BJ (cell line): Measurements from ENCODE around the gene ARHGAP23. TPM values are rescaled to one million over a fixed set of nuclear protein-coding genes. Genes with fewer than 3 reads are reported as not detected.

Experiments
- CTCF ChIA-PET: fragments of 350-600 bp; formaldehyde crosslinking; extraction: SDS; loops from one replicate; lab custom pipeline; 2021; ENCODE audit warnings: antibody characterized with exemption, inconsistent platforms; lab: Yijun Ruan, JAX
- POLR2A ChIA-PET: fragments of 300-600 bp; sonication (Branson Sonifier 250); formaldehyde crosslinking; extraction: SDS; loops from one replicate; lab custom pipeline; 2021; ENCODE audit warnings: antibody characterized with exemption; lab: Charles Lee
- DNase-seq: peaks from one replicate; pipeline ENCODE4 v3.0.0-alpha.2; 2011; ENCODE audit warnings: low read depth
- H3K27me3 ChIP-seq: 2 replicates; pipeline ENCODE4 v1.6.0; 2011; ENCODE audit warnings: low read length; ENCODE audit not compliant: control insufficient read depth, insufficient read depth
- H3K36me3 ChIP-seq: 2 replicates; pipeline ENCODE4 v1.5.1; 2011; ENCODE audit warnings: low read length; ENCODE audit not compliant: control insufficient read depth, insufficient read depth
- H3K4me3 ChIP-seq: 2 replicates; pipeline ENCODE4 v1.5.1; 2011; ENCODE audit warnings: low read depth, mild to moderate bottlenecking, control low read depth, low read length
- polyA plus RNA-seq: library from polyadenylated mRNA; depleted of rRNA; stranded (reverse); fragments of >200 nt; gene quantifications from 2 replicates; pipeline ENCODE4 v1.2.3, GENCODE V29; 2011
- TF ChIP-seq, protein P1 (sequence below): IDR thresholded peaks from 2 replicates; pipeline ENCODE4 v1.5.1; 2011; ENCODE audit warnings: low read depth, mild to moderate bottlenecking, control low read depth, inconsistent platforms, low read length, moderate library complexity; ENCODE audit not compliant: insufficient read depth

Gene ARHGAP23
- polyA plus RNA-seq, 1 experiment = 17.2 TPM

DNA sequence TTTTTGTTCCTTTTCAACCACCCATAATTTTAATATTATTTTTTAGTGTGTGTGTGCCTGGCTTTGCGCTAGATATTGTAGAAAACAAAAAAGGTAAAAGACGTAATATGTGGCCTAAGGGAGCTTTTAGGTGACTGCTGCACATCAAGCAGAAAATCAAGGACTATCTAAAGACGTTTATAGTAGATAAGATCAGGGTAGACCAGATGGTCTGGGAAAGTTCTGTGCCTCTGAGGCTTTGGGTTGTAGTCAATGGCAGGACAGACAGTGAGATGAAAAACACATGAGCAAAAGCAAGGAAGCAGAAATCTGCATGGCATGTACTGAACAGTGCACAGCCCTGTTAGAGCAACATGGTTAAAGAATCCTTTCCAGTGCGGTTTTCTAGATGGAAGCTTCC is 26.8 kb upstream of the ARHGAP23 start:
- no peaks in the 10 kb centered on the region for H3K27me3 ChIP-seq
- no peak for DNase-seq
- TF ChIP-seq, protein P1, sequence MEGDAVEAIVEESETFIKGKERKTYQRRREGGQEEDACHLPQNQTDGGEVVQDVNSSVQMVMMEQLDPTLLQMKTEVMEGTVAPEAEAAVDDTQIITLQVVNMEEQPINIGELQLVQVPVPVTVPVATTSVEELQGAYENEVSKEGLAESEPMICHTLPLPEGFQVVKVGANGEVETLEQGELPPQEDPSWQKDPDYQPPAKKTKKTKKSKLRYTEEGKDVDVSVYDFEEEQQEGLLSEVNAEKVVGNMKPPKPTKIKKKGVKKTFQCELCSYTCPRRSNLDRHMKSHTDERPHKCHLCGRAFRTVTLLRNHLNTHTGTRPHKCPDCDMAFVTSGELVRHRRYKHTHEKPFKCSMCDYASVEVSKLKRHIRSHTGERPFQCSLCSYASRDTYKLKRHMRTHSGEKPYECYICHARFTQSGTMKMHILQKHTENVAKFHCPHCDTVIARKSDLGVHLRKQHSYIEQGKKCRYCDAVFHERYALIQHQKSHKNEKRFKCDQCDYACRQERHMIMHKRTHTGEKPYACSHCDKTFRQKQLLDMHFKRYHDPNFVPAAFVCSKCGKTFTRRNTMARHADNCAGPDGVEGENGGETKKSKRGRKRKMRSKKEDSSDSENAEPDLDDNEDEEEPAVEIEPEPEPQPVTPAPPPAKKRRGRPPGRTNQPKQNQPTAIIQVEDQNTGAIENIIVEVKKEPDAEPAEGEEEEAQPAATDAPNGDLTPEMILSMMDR = no peak
- ChIA-PET CTCF (interaction anchor here (0.6 to 3.8 kb wide), 6 partner anchors 9 to 79 kb away, joined by 3 to 14 read pairs (median 3); no protein-coding TSS in a partner anchor), POLR2A (no interaction called here)
- H3K36me3 ChIP-seq = peaks cover 14% of the 10 kb centered on the region
- H3K4me3 ChIP-seq = no peak overlapping the region

DNA sequence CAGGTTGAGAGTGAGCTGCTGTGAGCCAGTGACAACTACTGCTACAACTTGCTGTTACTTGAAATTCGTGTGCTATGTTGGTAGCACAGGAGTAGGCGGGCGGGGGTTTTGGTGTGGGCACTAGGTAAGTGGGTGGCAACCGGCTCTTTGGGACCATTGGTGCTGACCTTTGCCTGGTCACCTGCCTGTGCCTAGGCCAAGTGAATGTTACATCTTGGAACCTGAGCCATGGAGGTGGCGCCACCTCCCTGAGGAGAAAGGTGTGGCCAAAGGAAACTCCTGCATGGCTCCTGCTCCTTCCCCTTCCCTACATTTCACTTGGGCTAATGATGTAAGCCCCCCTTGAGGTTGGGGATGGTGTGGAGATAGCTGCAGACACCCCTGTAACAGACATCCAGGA is 25.4 kb upstream of the ARHGAP23 start:
- POLR2A ChIA-PET = no interaction called here
- CTCF ChIA-PET = interaction anchor here (0.7 to 3.1 kb wide), 4 partner anchors 9 to 54 kb away, joined by 3 to 13 read pairs (median 8); no protein-coding TSS in a partner anchor

DNA sequence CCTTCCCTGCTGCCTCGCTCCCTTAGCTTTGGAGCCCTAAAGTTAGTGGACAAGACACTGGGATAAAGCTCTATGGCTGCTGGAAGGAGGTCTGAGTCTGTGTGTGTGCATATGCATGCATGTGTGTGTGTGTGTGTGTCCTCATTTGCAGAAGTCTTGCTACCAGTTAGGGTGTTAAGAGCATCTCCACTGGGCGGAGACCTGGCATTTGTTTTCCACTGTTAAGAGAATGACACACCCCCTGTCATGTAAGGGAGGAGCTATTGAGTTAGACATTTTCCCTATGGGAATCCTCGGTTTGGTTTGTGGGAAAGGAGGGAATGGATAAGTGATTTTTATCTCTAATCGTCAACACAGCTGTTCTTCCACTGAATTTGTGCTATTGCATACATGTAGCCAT is 24.8 kb upstream of the ARHGAP23 start:
- CTCF ChIA-PET = interaction anchor here (0.5 to 3.1 kb wide), 8 partner anchors 8 to 78 kb away, joined by 3 to 13 read pairs (median 3); no protein-coding TSS in a partner anchor

More for the DNA sequence above, 25.4 kb upstream of the ARHGAP23 start:
- no peak for DNase-seq
- Histone ChIP-seq H3K4me3 (no peak overlapping the region), H3K36me3 (peaks cover 9% of the 10 kb centered on the region), H3K27me3 (no peaks in the 10 kb centered on the region)
- TF ChIP-seq, protein P1 = 0 out of 2 replicates have a peak, but pooled peaks have one; percentile 11

DNA sequence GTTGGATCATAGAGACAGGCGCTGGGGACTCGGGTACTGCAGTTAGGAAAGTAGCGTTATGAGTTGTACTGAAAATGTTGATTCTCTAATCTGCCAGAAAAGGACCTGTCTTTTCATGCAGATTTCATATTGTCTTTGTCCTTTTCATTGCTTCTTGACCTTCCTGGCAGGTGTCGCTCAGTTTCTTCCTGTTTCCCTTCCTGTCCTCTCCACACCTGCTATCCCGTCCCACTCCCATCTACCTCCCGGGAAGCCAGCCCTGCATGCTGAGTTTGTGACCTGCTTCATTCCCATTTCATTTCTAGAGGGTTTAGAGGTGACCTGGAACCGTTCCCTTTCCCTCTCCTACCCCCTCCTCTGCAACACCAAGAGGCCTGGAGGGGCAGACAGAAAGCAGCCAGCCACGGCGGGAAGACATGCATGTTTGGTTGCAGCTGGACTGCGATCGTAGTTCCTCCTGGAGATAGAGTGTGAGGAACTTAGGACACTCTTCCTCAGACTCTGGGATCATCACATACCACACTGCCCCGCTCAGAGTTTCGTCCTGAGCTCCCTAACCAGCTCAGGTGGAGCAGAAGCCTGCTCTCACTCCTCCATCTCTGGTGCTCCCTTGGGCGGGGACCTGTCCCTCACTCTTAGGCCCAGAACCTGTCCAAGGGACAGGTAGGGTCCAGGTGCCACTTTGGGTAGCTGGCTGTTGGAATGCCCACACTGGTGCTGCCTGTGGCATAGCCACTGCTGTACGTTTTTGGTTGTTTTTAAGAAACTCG is 23.9 kb upstream of the ARHGAP23 start:
- Histone ChIP-seq H3K27me3 (no peaks in the 10 kb centered on the region), H3K4me3 (no peak overlapping the region), H3K36me3 (peaks cover 6% of the 10 kb centered on the region)
- TF ChIP-seq, protein P1 = no peak
- POLR2A ChIA-PET = no interaction called here
- no peak for DNase-seq
- CTCF ChIA-PET = interaction anchor here (0.5 to 3.1 kb wide), 5 partner anchors 8 to 62 kb away, joined by 3 to 13 read pairs (median 3); no protein-coding TSS in a partner anchor

More for the DNA sequence above, 24.8 kb upstream of the ARHGAP23 start:
- Histone ChIP-seq H3K27me3 (no peaks in the 10 kb centered on the region), H3K36me3 (peaks cover 8% of the 10 kb centered on the region), H3K4me3 (no peak overlapping the region)
- no peak for DNase-seq
- TF ChIP-seq, protein P1 = no peak
- POLR2A ChIA-PET = no interaction called here

DNA sequence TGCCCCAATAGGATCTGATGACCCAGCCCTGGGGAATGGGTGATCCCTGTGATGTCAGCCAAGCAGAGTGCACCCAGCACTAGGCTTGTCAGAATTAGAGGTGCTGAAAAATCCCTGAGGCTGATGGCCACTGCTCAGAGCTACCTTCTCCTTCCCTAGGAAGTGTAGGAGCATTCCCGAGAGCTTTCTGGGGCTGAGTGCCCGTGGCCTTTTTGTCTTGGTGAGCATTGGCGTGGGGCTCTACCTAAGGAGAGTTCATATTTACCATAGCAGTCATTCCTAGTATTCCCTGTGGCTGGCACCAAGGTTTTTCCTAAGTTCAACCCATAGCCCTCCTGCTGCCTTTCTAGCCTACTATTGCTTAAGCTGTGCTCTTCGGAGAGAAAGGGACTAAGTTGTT is 22.6 kb upstream of the ARHGAP23 start:
- H3K4me3 ChIP-seq = no peak overlapping the region
- DNase-seq = no peak
- ChIA-PET CTCF (no interaction called here), POLR2A (no interaction called here)
- H3K27me3 ChIP-seq = 0 out of 2 replicates have a peak, but pooled peaks cover 1% of the 10 kb centered on the region
- H3K36me3 ChIP-seq = peaks cover 3% of the 10 kb centered on the region
- TF ChIP-seq, protein P1 = no peak
